ENCODE data around the gene UHRF2. TPM values are rescaled to one million over a fixed set of nuclear protein-coding genes. Genes with fewer than 3 reads are reported as not detected.

The UHRF2 gene
- polyA plus RNA-seq, 1 of the 3 experiments (the other 2 are of a cell fraction): 24.1 TPM

- Histone ChIP-seq H4K20me1 (ENCODE audit: insufficient read depth) (no peaks in the 10 kb centered on the region), H3K4me1 (ENCODE audit: control insufficient read depth in 1 of 2, insufficient read depth in 2 of 2, low read depth in 1 of 2, low read length in 1 of 2) (peaks cover 0 to 13% of the 10 kb centered on the region in 2 experiments; a peak in 1 of 4 replicates), H3K36me3 (replicated peaks in 1 of 2; ENCODE audit: control insufficient read depth in 1 of 2, insufficient read depth in 2 of 2, low read length in 1 of 2) (no peaks in the 10 kb centered on the region), H2AFZ (ENCODE audit: low read depth) (peak overlapping the region; percentile 96; the same call in 1 of the 2 replicates), H3K9ac (no peak overlapping the region), H3K4me3 (ENCODE audit: low read depth in 2 of 2, low read length in 1 of 2) (no peak overlapping the region), H3K9me3 (no peaks in the 10 kb centered on the region), H3K79me2 (ENCODE audit: insufficient read depth) (no peaks in the 10 kb centered on the region), H3F3A (replicated peaks; ENCODE audit: insufficient read depth) (no peaks in the 10 kb centered on the region), H3K9me2 (no peaks in the 10 kb centered on the region), H3K27ac (ENCODE audit: low read depth in 2 of 2, low read length in 1 of 2) (0 out of 4 replicates have a peak overlapping the region, but pooled peaks of 1 of the 2 experiments have one; percentile 60), H3K27me3 (ENCODE audit: insufficient read depth) (no peaks in the 10 kb centered on the region), H3K4me2 (no peak overlapping the region)
- 3% methylated on average over 1 of the region's 1 CpG for WGBS (ENCODE audit: low lambda C conversion rate)
- CTCF ChIA-PET: no interaction called here
- POLR2A ChIA-PET: no interaction called here
- DNase-seq: no peak
- TF ChIP-seq EZH2phosphoT487 (IDR thresholded peaks at IDR 0.05; ENCODE audit: borderline replicate concordance, low read depth) (no peak), EP300 (IDR thresholded peaks at IDR 0.05; ENCODE audit: borderline replicate concordance in 1 of 2, low read depth in 1 of 2, low read length in 1 of 2) (no peak), RFX5 (IDR thresholded peaks at IDR 0.05; ENCODE audit: low read length) (no peak), FOSL2 (IDR thresholded peaks at IDR 0.05; ENCODE audit: borderline replicate concordance, low read depth) (no peak), CTCF (IDR thresholded peaks at IDR 0.05) (no peak), TEAD4 (IDR thresholded peaks at IDR 0.05; ENCODE audit: borderline replicate concordance, insufficient read depth) (no peak), JUND (IDR thresholded peaks at IDR 0.05) (no peak), TAF1 (IDR thresholded peaks at IDR 0.05; ENCODE audit: borderline replicate concordance, low read depth, low read length) (no peak), RCOR1 (IDR thresholded peaks at IDR 0.05; ENCODE audit: low read length) (no peak)
- TF ChIP-seq, protein P1, sequence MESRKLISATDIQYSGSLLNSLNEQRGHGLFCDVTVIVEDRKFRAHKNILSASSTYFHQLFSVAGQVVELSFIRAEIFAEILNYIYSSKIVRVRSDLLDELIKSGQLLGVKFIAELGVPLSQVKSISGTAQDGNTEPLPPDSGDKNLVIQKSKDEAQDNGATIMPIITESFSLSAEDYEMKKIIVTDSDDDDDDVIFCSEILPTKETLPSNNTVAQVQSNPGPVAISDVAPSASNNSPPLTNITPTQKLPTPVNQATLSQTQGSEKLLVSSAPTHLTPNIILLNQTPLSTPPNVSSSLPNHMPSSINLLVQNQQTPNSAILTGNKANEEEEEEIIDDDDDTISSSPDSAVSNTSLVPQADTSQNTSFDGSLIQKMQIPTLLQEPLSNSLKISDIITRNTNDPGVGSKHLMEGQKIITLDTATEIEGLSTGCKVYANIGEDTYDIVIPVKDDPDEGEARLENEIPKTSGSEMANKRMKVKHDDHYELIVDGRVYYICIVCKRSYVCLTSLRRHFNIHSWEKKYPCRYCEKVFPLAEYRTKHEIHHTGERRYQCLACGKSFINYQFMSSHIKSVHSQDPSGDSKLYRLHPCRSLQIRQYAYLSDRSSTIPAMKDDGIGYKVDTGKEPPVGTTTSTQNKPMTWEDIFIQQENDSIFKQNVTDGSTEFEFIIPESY (IDR thresholded peaks at IDR 0.05; ENCODE audit: borderline replicate concordance, low read depth): no peak
Observed at GRCh38 chr9:6382681-6383080, 30.3 kb upstream of the UHRF2 start.

- H2AFZ ChIP-seq (ENCODE audit: low read depth): peak overlapping the region; percentile 96
- no peaks in the 10 kb centered on the region for H3K27me3 ChIP-seq (ENCODE audit: insufficient read depth)
- H3K27ac ChIP-seq (ENCODE audit: low read depth in 2 of 2, low read length in 1 of 2): peak overlapping the region in 1 of 2 experiments; percentile 60; a peak in 2 of 4 replicates
- H3K9me3 ChIP-seq: no peaks in the 10 kb centered on the region
- H3K79me2 ChIP-seq (ENCODE audit: insufficient read depth): no peaks in the 10 kb centered on the region
- H4K20me1 ChIP-seq (ENCODE audit: insufficient read depth): no peaks in the 10 kb centered on the region
- H3K4me2 ChIP-seq: peak overlapping the region; percentile 48; the same call in 1 of the 2 replicates
- ChIA-PET POLR2A (no interaction called here), CTCF (no interaction called here)
- no peaks in the 10 kb centered on the region for H3K9me2 ChIP-seq
- no peak for TF ChIP-seq MXI1 (IDR thresholded peaks at IDR 0.05; ENCODE audit: low read depth, low read length)
- H3K4me1 ChIP-seq (ENCODE audit: control insufficient read depth in 1 of 2, insufficient read depth in 2 of 2, low read depth in 1 of 2, low read length in 1 of 2): peaks cover 0 to 13% of the 10 kb centered on the region in 2 experiments; a peak in 1 of 4 replicates
- 65% methylated on average over 7 of the region's 7 CpGs for WGBS (ENCODE audit: low lambda C conversion rate)
- H3K9ac ChIP-seq: peak overlapping the region; percentile 57
- no peaks in the 10 kb centered on the region for H3F3A ChIP-seq (replicated peaks; ENCODE audit: insufficient read depth)
- no peak for DNase-seq
- no peaks in the 10 kb centered on the region for H3K36me3 ChIP-seq (replicated peaks in 1 of 2; ENCODE audit: control insufficient read depth in 1 of 2, insufficient read depth in 2 of 2, low read length in 1 of 2)
- H3K4me3 ChIP-seq (ENCODE audit: low read depth in 2 of 2, low read length in 1 of 2): no peak overlapping the region
Observed at GRCh38 chr9:6383551-6384225, 29.3 kb upstream of the UHRF2 start.

Data from SK-N-SH (cell line).